GM21529 (cell line): ENCODE results near the gene JPH4.

Source experiments
- ATAC-seq: cut with Tn5 transposase; IDR thresholded peaks from one replicate; pipeline ENCODE4 v1.9.1; 2021; ENCODE audit not compliant: unreplicated experiment

JPH4 gene

GRCh38 chr14:23580948-23581281 is 2.3 kb upstream of the JPH4 start:
- ATAC-seq: no peak

DNA sequence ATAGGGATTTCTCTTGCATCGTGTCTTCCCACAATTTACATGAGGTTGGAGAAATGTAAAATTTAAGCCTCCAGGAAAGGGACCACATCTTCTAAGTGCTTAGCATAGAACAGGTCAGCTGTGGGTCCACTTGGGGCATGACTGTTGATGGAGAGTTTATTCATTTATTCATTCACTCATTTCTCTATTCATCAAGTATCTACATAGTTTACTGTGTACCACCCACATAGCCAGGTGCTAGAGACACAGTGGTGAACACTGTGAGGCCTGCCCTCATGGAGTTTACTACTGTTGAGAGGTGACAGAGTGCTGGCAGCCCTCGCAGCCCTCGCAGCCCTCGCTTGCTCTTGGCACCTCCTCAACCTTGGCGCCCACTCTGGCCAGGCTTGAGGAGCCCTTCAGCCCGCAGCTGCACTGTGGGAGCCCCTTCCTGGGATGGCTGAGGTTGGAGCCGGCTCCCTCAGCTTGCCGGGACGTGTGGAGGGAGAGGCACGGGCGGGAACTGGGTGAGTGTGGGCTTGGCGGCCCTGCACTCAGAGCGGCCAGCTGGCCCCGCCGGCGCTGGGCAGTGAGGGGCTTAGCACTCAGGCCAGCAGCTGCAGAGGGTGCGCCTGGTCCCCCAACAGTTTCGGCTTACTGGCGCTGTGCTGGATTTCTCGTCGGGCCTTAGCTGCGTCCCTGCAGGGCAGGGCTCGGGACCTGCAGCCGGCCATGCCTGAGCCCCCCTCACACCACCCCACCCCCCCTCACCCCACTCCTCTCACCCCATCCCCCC is 1.7 kb upstream of the JPH4 start:
- ATAC-seq: no peak

GRCh38 chr14:23579739-23580138 is 1.1 kb upstream of the JPH4 start:
- no peak for ATAC-seq

DNA sequence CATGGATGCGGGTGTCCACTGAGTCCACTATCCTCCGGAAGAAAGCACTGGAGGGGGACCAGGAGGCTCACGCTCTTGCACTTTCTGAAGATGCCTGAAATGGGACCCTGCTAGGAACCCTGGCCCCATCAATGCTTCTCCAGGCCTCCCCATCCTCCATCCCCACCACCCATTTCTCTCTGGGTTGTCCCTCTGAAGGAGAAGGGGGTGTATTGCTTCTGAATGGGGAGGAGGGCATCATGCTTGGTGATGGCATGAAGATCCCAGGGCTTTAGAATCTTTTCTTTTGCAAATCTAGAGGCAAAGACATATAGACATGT is 681 bp upstream of the JPH4 start:
- no peak for ATAC-seq

- no peak for ATAC-seq
Measured at GRCh38 chr14:23577710-23578392, 739 bp downstream of the JPH4 start.

- no peak for ATAC-seq
Measured at GRCh38 chr14:23577004-23577681, 1.4 kb downstream of the JPH4 start.

DNA sequence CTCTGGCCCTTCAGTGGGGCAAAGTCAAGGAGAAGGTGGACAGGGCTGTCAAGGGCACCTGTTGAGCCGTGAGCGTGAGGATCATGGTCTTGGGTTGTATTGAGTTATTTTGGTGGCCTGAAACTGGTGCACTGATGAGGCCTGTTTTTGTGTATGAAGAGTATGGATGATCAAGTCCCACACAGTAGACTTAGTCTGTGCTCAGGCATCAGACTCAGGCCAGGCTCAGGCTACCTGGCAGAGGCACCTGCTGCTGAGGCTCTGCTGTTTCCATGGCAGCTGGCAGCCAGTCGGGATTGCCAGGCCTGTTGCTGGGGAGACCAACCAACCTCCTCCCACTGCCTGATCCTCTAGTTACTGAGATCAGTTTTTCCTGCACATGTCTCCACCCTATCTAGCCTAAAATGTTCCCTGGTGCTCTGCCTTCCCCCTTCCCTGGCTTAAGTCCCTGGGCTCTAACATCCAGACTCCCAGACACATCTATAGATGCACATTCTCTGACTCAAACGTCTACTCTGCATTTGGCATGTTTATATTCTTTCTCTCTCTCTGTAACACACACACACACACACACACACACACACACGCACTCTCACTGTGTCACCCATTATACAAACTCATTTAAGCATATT is 5.1 kb downstream of the JPH4 start:
- ATAC-seq: no peak

DNA sequence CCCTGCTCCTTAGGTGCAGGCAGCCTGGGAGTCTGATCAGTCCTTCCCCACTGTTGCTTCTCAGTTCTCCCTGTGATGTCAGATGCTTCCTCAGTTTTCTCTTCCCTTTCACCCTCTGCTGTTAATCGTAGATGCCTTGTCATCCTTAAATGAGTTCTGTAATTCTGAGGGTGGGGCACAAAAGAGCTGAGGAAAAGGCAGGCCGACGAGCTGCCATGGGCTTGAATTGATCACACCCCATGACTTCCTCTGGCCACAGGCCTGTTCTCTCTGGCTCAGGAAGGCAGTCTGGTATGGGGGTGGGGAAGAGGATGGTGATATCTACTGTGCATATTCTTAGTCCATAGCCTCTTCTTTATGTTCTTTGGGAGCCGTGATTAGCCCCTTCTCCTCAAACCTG is 5.8 kb downstream of the JPH4 start:
- ATAC-seq: no peak

GRCh38 chr14:23572524-23572828 is 6.1 kb downstream of the JPH4 start:
- ATAC-seq: no peak

GRCh38 chr14:23571701-23572523 is 6.7 kb downstream of the JPH4 start:
- ATAC-seq: no peak

- ATAC-seq: no peak
Measured at GRCh38 chr14:23570806-23571483, 7.6 kb downstream of the JPH4 start.

- no peak for ATAC-seq
Measured at GRCh38 chr14:23569443-23570151, 9.0 kb downstream of the JPH4 start.

GRCh38 chr14:23568600-23569331 is 9.8 kb downstream of the JPH4 start:
- ATAC-seq: no peak

GRCh38 chr14:23568021-23568599 is 10.5 kb downstream of the JPH4 start:
- ATAC-seq: no peak

DNA sequence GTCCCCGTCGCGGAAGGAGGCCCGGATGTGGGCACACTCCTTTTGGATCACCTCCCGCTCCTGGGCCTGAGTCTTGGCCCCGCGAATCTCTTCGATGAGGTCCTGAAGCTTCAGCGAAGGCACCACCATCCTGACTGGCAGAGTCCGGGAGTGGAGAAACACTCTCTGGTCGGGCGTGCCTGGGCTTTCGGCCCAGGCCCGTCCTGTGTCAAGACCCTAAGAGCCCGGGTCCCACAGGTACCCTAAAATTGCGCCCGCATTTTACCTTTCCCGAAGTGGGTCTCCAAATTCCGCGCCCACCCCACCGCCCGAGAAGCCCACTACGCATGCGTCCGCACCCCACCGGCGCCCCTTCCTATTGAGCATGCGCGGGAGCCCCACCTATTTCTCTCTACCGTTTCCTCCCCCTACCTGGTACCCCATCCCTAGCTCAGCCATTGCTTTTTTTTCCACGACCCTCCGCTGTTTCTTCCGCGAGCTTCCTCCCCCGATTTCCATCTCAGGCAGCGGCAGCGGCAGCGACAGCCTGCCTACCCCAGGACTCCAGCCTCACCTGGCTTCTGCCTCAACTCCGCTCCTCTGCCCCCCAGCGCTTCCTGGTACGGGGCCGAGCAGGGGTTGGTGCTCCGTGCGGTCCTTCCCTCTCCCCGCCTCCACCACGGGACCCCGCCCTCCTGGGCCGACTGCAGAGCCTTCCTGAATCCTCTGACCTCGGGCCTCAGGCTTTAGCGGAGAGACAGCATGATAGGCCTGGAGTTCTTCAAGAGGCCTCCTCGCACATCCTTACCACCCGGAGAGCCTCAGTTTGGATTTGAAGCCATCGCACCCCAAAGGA is 11.2 kb downstream of the JPH4 start, which contains the start of gene AP1G2:
Gene AP1G2, minus strand, starts transcription at position 606 of the 835 bp plus-strand sequence. Its CDS starts 477 bp downstream, at position 129.
- ATAC-seq: peak; percentile 86

DNA sequence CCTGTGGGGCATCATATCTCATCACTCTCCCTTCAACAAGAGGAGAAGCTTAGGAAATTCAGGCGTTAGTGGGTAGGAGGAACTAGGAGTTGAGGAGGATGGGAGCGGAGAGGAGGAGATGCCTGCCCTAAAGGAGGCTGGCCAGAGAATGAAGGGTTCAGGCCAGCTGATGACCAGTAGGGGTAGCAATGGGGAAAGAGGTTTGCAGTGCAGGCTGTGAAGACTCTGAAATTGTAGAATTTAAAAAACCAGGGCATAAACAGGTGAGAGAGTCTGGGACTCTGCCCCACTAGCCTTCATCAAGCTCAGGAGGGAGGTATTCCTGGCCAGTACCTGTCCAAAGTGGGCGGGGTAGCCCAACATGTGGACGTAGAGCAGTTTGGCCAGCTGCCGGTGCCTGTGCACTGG is 11.8 kb downstream of the JPH4 start:
- peak; percentile 3 for ATAC-seq

DNA sequence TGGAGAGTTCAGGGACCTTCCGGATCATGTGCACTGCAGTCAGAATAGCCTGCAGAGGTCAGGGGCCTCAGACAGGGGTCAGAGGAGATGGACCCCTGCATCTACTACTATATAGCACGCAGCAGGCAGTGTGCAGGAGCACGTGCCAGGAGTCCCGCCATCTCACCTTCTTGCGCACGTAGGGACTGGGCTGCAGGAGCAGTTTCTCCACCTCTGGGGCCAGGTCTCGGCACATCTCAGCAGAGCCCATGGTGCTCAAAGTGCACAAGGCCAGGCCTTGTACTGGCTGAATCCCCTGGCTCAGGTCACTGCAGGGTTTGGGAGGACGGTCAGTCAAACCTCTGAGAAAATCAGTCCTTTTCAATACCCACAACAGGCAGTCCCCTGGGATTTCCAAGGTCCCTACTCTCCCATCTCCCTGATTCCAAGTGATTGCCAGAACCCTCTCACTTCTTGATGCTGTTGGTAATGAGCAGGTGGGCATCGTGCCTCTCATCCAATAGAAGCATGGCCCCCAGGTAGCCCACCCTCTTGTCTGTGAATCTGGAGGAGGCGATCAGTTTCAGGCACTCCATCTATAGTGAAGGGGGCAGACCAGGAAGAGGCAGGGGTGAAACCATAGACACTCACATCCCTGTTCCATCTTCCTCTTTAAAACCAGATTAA is 12.3 kb downstream of the JPH4 start:
- no peak for ATAC-seq
